Medulla oblongata (tissue), 1 donor: ENCODE data around the gene CD180.

Source experiments
- DNase-seq: peaks from one replicate; pipeline ENCODE4 v3.0.0-alpha.2; 2015; ENCODE audit errors: extremely low spot score

Gene CD180

DNA sequence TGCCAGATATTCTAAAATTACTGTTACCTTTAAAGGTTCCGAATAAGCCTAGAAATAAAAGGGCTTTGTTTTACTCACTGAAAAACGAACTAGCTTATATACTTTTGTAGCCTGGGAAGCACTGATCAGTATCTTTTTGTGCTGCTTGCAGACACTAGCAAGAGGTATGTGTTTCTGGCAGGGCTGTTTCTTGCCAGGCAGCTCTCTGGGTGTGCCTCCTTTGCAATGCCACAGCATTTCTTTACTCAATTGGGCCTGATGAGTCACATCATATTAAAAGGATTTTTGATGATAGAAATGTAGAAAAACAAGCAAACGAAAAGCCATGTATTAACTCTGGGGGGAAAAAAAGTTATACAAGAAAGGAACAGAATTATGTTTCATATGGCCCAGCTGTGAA is 35.6 kb downstream of the CD180 start:
- DNase-seq: no peak

DNA sequence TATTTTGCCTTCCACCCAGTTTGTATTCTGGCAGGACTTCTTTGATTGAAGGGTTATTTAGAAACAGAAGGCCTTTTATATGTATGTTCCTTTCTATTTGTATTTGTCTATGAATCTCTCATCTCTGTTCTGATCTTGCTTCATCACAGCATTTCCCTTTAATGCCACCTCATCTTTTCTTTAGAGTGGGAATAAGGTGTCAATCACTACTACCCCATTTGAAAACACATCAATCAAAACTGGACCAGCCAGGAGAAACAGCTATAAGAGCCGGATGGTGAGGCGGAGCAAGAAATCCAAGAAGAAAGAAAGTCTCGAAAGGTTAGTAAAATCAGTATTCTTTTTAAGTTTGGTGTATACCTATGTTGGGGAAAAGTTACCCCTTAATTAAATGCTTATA is 36.3 kb downstream of the CD180 start:
- DNase-seq: no peak

DNA sequence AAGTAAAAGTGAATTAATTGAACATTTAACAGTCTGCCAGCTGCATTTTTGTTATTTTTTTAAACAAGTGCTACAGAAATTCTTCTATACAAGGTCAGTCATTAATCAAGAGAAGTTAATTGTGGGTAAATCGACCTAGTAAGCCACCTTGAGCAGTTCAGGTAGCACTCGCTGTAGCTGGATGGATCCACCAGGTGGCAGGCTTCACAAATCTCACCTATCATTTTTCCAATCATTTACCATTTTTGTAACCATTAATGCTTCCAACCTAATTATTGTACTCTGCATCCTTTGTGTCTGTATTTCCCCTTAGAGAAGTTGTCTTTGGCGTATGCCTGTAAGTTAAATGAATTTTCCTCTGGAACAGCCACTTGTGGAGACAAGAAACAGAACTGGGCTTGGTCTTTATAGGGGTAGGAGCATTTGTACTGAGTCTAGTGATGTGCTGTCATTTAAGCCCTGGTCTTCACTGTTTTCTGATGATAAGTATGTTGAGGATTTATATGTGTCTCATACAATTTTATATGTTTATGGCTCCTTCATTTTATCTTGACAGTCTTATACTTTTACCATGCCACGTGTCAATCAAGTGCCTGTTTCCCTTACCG is 39.5 kb downstream of the CD180 start:
- peak; percentile 37 for DNase-seq

DNA sequence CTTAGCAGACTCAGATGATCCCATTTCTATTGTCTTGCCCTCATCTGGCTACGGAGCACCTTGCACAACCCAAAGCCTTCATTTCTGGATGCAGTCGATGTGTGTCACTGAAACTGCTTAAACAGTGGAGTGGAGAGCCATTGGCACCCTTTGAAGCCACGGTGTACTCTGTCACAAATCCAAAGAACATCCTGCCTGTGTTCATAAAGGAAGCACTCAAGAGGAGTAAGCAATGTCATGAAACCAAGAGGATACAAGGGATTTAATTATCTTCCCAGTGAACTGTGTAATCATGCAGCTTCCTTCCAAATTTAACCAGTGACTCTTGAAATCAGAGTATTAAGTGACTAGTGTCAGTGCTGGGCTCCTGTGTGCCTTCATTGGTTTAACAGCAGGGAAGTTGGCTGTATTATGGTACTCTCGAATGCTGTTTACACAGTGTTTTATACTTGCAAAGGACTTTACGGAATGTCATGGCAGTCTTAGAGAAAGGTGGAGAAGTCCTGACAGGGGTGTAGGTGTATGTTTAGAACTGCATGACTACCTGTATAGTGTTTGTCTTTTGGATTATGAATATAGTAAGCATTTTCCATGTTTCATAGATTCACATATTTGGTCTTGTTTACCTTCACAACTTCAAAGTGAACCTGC is 41.9 kb downstream of the CD180 start:
- DNase-seq: peak; percentile 13

DNA sequence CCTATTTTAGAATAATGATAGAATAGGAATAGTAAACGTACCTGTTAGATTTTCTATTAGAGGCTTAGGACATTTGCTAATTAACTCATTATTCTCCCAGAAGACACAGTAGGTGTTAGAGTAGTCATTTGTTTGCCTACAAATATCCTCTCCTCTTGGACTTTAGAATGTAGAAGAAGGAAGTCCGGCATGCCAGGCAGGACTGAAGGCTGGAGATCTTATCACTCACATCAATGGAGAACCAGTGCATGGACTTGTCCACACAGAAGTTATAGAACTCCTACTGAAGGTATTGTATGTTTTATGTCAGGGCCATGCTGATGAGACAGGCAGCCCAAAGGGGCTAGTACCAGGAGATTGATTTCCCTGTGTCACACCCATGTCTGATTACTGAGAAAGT is 43.3 kb downstream of the CD180 start:
- no peak for DNase-seq

DNA sequence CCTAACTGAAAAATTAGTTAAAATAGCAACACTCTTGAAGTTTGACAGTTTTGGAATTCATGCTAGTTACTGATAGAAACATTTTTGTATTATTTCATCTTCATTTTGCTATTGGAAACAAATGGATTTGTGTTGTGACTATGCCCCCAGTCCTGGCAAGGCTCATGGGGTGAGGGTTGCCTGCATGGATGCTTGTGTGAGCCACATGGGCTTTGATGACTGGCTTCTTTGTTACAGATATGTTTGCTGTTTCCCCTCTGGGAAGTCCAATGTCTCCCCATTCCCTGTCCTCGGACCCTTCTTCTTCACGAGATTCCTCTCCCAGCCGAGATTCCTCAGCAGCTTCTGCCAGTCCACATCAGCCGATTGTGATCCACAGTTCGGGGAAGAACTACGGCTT is 44.2 kb downstream of the CD180 start:
- peak; percentile 14 for DNase-seq

DNA sequence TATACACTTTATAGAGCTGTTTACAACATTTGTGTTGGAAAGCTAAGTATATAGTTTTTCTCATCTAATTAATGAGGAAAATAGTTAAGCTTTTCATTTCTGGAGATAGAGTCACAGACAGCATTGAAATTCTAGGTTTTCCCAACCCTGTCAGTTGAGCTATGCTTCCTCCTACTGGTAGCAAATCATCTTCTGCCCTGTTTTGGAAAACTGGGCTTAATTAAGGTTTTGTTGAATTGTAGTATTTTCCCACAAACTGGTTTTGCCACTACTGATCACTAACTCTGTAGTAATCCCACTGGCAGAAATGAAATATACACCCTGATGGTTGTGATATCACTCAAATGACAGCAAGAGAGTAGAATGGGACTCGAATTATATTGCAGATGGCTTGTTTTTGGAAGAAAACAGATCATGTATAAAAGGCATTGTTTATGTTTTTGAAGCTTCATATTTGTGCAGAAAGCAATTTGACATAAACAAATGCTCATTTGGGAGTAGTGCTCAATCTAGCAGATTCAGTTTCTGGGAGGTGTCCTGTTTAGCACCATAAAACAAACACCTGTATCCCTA is 46.6 kb downstream of the CD180 start:
- DNase-seq: peak; percentile 73

DNA sequence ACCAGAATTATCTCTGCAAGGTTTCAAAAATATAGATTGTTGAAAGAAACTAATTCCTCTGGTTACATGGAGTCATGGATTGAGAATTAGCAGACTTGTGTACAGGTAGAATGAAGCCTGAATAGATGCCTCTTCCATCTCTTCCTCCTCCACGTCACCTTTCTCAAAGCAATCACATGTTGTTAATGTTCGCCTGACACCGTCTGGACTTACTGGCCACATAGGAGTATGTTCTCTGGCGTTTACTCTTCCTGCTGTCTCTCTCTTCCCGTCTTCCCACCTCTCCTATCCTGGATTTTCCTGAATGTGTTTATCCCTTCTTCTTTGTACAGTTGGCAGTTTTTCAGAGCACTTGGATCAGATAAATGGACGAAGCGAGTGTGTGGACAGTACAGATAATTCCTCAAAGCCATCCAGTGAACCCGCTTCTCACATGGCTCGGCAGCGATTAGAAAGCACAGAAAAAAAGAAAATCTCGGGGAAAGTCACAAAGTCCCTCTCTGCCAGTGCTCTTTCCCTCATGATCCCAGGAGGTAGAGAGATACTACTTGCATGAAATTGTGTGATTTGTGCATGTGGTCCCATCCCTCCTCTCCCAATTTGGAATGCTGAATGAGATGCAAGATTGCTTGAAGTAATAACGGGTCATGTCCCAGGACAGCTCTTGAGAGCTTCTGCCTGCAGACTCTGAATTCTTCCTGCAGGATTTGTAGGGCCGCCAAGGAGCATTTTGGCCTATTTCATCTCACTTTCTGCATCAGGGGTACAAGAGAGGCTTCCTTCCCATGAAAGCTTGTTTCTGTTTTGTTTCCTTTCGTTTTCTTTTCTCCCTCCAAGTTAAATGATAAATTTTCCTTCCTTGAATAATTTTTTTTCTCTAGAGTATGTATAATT is 47.3 kb downstream of the CD180 start:
- DNase-seq: peak; percentile 14

DNA sequence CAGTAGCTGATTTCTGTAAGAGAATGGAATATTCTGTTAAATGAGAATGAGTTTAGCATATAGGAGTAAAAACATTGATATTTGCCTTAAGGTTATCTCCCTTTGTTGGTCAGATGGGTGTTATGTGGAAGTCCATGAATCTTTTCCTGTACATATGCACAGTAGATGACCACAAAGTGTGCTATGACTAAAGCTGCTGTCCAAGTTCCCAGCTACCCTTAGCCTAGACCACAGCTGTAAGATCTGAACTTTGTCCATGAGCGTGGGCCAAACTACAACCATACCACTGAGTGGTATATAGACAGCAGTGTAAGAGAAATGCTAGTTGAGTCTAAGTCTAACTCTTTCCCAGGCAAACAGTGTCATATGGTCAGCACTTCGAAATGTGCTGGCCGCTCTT is 48.8 kb downstream of the CD180 start:
- DNase-seq: no peak

DNA sequence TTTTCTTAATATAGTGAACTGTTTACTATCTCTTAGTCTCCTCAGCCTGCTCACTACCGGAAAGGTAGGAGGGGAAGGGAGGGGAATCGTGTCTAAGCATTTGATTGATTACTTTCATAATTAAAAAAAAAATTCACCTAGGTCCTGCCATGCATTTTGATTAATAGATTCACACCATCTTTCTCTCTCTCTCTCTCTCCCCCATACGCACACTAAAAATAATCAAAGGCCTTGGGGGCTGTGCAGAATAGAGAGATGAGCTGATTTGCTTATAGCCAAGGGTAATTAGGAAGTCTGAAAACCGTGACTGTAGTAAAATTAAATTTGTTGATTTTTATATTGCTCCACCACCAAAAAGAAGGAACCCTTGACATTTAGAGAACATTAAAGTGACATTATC is 49.6 kb downstream of the CD180 start:
- no peak for DNase-seq

DNA sequence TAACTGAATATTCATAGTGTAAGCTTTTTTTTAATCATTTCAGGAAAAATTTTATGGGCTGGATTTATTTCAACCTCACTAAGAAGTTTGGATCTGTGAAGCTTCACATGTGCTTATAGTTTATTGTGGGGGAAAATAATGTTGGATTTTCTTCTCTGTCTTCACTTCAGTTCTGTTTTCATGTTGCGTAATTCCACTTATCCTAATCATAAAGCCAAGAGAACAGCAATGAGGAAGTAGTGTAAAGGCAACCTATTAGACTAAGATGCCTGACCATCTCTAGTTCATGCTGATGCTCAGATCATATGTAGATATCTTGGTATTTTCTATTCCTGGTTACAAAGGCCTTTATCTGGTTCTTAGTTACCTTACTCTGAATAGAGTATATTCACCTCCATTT is 50.0 kb downstream of the CD180 start:
- DNase-seq: no peak

DNA sequence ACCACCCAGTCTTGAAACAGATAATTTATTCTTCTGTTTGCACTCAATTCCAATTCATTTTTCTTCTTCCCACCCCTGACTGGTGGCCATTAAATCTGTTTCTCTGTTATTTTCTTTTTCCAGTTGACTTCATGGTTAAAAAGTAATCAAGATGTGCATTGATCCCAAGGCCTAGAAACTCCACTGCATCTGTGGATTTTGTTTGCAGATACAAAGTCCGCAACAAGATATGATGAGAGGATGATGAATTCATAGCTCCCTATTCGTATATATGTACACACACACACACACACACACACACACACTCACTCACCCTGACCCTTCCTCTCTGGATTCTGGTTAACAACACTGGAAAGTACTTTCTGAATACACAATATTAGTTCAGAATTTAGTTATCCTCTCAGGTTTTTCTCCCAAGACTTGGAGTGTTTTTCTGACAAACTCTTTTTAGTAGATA is 52.4 kb downstream of the CD180 start:
- no peak for DNase-seq

DNA sequence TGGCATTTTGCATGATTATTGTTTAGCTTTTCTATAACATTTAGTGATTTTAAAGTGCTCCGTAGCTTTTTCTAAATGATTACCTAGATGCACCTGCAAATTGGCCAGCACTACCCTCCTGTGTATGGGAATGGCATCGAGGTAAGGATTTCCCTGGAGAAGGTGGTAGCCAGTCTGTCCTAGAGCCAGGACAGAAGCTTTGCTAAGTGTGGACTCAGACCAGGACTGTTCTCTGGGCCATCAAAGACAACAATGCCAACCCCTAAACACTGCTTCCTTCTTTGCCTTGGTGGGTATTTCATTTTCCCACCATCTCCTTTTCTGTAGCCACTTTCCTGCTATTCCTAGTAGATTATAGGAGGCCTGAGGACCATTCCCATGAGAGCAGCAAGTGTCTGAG is 53.0 kb downstream of the CD180 start:
- no peak for DNase-seq

DNA sequence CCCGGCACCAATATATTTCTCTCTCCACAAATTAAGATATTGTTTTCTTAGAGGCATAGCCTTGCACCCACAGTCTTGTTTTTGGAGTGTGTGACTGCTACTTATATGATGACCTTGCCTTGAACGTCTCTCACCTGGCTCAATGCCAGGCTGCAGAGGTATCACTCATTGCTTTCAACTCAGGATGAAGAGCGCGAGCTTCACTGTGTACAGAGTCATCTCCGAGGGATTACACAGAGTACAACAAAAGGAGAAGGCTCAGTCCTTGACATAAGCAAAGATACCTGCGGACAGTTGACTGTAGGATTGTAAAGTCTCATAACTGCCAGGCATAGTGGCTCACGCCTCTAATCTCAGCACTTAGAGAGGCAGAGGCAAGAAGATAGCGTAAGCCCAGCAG is 53.8 kb downstream of the CD180 start:
- no peak for DNase-seq

DNA sequence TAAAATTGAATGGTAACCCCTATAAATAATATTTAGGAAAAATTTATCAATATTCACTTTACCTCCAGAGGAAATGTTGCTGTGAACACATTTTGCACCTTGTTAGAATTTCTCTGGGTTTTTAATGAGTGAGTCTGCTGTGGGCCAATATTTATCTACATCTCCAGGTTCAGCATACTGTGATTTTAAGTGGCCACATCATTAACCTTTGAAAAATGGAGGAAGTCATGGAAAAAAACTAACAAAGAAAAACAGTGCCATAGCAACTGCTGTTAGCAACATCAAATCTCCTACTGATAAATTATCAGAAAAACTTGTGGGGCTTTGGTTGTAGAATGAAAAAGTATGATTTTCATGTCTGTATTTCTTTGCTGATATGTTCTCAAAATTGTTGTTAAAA is 55.0 kb downstream of the CD180 start:
- DNase-seq: no peak

DNA sequence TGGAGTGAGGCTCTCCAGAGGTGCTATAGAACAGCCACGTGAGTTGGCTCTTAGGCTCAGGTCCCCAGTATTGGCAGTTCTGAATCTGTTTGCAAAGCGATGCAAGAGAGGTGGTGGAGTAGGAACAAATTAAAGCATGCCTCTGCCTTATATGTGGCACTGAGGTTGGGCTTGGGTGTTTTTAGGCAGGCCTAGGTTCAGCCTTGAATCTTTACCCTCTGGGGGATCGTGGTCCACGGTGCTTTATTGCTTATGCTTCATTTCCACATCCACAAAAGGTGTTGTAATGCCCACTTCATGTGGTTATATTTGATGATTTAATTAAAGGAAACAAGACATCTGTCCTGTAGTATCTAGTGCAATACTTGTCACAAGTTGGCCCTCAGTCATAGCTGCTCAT is 56.2 kb downstream of the CD180 start:
- DNase-seq: no peak

DNA sequence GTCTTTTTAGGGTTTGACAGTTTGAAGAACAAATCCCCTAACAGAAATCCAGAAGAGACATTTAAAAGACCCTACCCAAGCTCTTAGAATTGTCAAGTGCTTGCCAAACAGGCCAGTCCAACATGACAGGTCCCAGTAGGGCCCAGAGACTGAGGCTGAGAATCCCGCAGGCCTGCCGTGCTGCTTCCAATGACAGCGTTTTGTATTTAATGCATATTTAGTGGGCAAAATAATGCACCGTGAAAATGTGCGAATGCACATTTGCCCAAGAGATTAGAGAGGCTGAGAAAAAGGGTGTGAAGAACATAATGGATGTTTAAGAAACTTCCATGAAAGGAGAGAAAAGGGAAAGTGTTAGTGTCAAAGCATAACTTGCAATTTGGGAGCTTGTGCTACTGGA is 57.6 kb downstream of the CD180 start:
- DNase-seq: no peak

DNA sequence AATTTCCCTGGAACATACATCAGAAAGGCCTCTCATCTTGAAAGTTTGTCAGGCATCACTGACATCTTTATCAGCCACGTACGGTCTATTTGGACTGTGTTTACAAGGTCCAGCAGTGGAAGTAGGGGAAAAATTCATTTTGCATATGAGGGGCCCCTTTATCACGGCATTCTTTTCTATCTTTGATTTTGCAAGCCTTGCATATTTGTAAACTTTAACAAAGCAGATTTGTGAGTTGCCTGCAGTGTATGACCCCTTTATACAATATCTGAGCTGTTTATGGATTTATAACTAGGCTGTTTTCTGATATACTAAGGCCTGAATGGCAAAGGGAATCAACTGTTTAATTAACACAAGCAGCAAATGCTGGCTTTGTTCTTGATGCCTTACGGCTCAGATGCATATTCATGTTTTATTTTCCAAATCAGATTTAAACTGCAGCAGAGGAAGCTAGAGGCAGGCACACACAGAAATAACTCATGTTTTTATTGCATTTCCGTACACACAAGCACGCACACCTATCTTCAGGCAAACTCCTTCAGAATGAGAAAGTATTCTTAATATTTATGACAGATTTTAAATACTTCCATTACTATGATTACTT is 61.1 kb downstream of the CD180 start:
- no peak for DNase-seq

DNA sequence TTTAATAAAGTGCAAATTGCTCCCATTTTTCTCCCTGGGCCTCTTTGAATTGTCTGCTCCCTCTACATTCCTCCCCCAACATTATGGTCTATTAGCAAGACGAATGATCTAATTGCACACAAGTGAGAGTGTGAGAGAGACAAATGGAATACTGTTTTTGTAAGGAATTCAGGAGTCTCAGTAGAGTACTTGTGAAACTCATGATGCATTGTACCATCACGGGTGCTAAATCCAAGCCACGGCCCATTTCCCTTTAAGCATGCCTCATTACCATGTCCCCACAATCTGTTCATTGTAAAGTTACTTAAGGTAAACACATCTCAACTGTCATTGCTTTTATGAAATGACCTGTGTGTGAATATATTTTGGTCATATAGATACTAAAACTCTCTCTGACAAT is 62.8 kb downstream of the CD180 start:
- no peak for DNase-seq

DNA sequence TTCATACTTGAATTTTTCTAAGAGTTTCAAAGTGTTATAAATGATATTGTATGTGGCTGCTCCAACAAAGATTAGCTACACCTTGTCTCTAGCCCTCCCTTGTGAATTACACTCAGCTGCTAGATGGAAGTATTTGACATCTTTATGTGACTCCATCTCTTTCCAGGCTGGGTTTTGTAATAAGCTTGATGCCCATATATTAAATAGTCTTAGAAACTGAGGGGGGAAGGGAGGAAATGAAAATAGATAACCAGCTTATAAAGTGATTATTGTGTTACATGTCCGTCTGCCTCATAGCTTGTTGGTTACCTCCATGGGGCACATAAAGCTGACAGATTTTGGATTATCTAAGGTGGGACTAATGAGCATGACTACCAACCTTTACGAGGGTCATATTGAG is 63.4 kb downstream of the CD180 start:
- DNase-seq: no peak

DNA sequence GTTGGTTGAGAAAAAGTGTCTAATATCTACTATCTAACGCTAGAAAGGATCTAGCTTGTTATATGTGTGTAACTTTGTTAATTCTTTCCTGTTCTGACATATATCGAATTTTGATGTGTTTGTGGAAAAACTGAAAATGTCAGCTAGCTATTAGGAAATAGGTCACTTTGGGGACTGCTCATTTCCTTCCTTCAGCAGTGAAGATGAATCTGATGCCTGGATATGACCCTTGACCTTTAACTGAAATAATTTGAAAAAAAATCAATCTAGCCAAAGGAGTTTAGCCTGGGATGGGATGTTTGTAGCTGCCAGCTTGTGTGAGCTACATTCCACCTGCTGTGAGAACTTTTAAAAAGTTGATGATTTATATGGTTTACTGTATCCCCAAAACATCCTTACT is 66.8 kb downstream of the CD180 start:
- no peak for DNase-seq
